HCEC 1CT (cell line): ENCODE results near the gene OR56B1.

Experiments used
- DNase-seq: peaks from one replicate; pipeline ENCODE4 v3.0.0-alpha.2; 2017

The OR56B1 gene

DNA sequence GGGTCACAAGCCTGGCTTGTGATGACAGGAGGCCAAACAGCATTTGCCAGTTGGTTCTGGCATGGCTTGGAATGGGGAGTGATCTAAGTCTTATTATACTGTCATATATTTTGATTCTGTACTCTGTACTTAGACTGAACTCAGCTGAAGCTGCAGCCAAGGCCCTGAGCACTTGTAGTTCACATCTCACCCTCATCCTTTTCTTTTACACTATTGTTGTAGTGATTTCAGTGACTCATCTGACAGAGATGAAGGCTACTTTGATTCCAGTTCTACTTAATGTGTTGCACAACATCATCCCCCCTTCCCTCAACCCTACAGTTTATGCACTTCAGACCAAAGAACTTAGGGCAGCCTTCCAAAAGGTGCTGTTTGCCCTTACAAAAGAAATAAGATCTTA lies 843 bp downstream of the OR56B1 start:
- DNase-seq = peak; percentile 48

DNA sequence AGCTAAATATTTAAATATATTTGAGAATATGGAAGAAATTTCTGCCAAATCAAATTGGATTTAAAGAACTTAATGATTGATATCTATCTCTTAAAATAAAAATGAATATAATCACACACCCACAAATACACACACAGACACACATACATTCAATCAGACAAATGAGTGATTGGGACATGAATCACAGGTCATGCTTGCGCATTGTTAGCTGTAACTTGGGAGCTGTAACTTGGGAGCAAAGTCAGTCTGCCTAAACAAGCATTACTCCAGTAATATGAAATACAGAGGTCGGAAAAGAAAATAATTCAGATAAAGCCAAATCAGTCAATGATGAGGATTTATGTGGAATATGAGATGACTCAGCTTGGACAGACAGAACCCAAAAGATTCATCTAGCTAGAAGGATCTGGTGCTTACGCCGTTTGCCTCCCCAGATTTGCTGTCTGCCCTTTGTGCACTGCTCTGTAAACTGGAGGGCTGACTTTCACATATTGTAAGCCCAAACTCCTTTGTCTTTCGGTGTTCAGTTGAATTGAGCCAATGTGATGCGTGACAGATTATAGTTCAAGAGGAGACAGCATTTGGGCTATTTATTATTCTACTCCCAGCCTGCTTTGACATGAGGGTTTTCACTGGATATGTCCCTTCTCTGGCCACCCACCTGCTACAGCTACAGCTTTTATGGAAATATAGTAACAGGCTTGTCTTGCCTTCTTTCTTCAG lies 1.6 kb downstream of the OR56B1 start:
- peak; percentile 29 for DNase-seq

- no peak for DNase-seq
Observed at GRCh38 chr11:5738431-5738830, 2.2 kb downstream of the OR56B1 start.

- no peak for DNase-seq
Observed at GRCh38 chr11:5746614-5747013, 10.4 kb downstream of the OR56B1 start.

GRCh38 chr11:5749836-5750235 lies 13.6 kb downstream of the OR56B1 start:
- DNase-seq = no peak

GRCh38 chr11:5753943-5754342 lies 17.7 kb downstream of the OR56B1 start, which contains the start of gene OR52N4:
OR52N4 (plus strand) TSS chr11:5754243; CDS start chr11:5754741, 498 bp downstream.
- no peak for DNase-seq

DNA sequence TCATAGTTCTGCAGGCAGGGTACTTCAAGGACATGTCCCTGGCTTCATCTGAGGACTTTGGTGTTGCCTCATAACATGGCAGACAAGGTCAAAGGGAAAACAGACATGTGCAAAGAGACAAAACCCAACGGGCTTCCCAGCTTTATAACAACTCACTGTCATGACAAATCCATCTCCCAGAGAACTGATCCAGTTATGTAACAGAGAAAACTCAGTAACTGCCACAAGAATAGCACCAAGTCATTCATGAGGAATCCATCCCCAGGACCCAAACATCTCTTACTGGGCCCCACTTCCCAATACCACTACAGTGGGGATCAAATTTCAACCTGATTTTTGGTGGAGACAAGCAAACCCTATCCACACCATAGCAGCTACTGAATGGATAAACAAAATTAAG lies 30.8 kb downstream of the OR56B1 start:
- DNase-seq = no peak

GRCh38 chr11:5783255-5783654 lies 47.0 kb downstream of the OR56B1 start, which contains the start of gene OR52N5:
OR52N5 (minus strand) TSS chr11:5783355; CDS start chr11:5778634, 4,721 bp downstream.
- DNase-seq = no peak
